Measurements from ENCODE around the gene CREG2. TPM values are rescaled to one million over a fixed set of nuclear protein-coding genes. Genes with fewer than 3 reads are reported as not detected.
A peak's percentile ranks its signal among the peaks of the same experiment; 100 is the strongest.

Gene CREG2
- polyA plus RNA-seq, 1 experiment = not detected

DNA sequence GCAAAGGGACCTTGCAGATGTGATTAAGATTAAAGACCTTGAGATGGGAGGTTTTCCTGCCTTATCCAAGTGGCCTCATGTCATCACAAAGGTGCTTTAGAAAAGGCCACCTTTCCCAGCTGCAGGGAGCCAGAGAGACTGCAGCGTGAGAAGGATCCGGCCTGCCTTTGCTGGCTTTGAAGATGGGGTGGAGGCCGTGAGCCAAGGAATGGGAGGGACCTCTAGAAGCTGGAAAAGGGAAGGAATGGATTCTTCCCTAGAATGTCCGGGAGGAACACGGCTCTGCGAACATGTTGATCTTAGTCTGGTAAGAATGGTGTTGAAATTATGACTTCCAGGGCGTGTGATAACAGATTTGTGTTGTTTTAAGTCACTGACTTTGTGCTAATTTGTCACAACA, 39.9 kb upstream of the CREG2 start:
- ChIA-PET POLR2A (no interaction called here), CTCF (interaction anchor here (1.9 kb wide), 1 partner anchor 9 kb away, joined by 6 read pairs; no protein-coding TSS in a partner anchor)
- no peaks in the 10 kb centered on the region for H3K36me3 ChIP-seq (ENCODE audit: control insufficient read depth, insufficient read depth, low read length)
- H3K27me3 ChIP-seq (ENCODE audit: control insufficient read depth, insufficient read depth, low read length) = no peaks in the 10 kb centered on the region
- no peak for DNase-seq (ENCODE audit: low read depth)
- TF ChIP-seq, protein P1, sequence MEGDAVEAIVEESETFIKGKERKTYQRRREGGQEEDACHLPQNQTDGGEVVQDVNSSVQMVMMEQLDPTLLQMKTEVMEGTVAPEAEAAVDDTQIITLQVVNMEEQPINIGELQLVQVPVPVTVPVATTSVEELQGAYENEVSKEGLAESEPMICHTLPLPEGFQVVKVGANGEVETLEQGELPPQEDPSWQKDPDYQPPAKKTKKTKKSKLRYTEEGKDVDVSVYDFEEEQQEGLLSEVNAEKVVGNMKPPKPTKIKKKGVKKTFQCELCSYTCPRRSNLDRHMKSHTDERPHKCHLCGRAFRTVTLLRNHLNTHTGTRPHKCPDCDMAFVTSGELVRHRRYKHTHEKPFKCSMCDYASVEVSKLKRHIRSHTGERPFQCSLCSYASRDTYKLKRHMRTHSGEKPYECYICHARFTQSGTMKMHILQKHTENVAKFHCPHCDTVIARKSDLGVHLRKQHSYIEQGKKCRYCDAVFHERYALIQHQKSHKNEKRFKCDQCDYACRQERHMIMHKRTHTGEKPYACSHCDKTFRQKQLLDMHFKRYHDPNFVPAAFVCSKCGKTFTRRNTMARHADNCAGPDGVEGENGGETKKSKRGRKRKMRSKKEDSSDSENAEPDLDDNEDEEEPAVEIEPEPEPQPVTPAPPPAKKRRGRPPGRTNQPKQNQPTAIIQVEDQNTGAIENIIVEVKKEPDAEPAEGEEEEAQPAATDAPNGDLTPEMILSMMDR (IDR thresholded peaks at IDR 0.05; ENCODE audit: insufficient read depth, low read depth, low read length) = no peak
- H3K4me3 ChIP-seq (ENCODE audit: low read depth, low read length) = no peak overlapping the region

DNA sequence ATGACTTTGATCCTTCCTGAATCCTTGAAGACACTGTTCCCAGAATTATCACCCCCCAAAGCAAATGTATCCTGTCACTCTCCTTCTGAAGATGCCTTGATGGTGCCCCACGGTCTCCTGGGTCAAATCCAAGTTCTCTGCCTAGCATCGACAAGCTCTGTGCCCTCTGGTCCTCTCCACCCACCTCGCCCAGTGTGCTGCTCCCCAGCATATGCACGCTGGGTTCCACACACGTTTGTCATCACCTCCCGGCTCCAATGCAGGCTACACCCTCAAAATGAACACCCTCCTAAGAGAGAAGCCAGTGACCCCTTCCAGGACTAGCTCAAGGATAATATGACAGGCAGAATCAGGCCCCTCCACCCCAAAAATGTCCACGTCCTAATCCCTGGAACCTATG, 39.5 kb upstream of the CREG2 start:
- H3K36me3 ChIP-seq (ENCODE audit: control insufficient read depth, insufficient read depth, low read length) = no peaks in the 10 kb centered on the region
- TF ChIP-seq, protein P1 (IDR thresholded peaks at IDR 0.05; ENCODE audit: insufficient read depth, low read depth, low read length) = no peak
- ChIA-PET POLR2A (no interaction called here), CTCF (interaction anchor here (0.6 to 1.9 kb wide), 2 partner anchors 8 to 583 kb away, joined by 3 to 6 read pairs; no protein-coding TSS in a partner anchor)
- DNase-seq (ENCODE audit: low read depth) = no peak
- H3K4me3 ChIP-seq (ENCODE audit: low read depth, low read length) = no peak overlapping the region
- no peaks in the 10 kb centered on the region for H3K27me3 ChIP-seq (ENCODE audit: control insufficient read depth, insufficient read depth, low read length)

DNA sequence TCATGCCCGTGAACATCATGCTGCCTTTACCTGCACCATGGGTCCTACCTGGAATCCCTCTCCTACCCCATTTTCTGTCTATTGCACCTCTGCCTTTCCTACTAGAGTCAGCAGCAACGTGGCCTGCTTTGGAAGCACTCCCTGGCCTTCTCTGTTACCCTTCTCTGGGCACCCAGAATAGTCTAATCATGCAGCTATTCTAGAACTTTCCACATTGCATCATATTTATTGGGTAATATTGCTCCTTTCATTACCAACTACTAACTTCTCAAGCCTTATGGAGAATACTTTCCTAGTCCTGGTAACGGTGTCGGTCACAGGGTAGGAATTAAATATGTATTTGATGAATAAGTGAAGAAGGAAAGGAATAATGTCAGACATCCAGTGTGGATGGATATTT, 33.3 kb upstream of the CREG2 start:
- TF ChIP-seq, protein P1 (IDR thresholded peaks at IDR 0.05; ENCODE audit: insufficient read depth, low read depth, low read length) = no peak
- no peaks in the 10 kb centered on the region for H3K27me3 ChIP-seq (ENCODE audit: control insufficient read depth, insufficient read depth, low read length)
- H3K36me3 ChIP-seq (ENCODE audit: control insufficient read depth, insufficient read depth, low read length) = no peaks in the 10 kb centered on the region
- CTCF ChIA-PET = interaction anchor here (1.0 to 4.8 kb wide), 4 partner anchors 10 to 411 kb away, joined by 3 to 38 read pairs (median 8); no protein-coding TSS in a partner anchor
- no peak for DNase-seq (ENCODE audit: low read depth)
- no peak overlapping the region for H3K4me3 ChIP-seq (ENCODE audit: low read depth, low read length)
- POLR2A ChIA-PET = interaction anchor here (0.7 kb wide), 1 partner anchor 99 kb away, joined by 3 read pairs; no protein-coding TSS in a partner anchor

DNA sequence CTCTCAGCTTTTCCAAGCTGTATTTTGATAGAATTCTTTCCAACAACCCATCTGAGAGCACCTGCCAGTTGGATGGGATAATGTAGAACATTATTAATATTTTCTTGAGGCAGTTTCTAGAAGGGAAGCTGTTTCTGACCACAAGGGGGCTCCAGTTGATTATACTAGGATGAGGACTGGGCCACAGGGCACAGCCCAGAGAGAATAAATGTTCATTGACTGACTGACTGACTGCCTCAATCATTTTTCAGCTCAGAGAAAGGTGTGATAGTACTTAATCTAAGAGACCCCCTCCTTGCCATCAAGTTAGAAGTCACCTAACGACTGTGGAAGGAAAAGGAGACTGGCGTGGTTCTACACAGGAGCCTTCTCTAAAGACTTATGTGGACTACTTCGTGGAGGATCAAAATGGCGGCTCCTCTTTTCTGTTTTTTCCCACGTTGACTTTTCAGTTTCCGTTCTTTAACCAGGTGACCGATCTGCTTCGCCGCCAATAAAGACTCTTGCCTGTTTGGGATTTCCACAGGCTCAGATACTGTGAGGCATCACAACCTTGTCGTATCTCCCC, 31.9 kb upstream of the CREG2 start:
- Histone ChIP-seq H3K36me3 (ENCODE audit: control insufficient read depth, insufficient read depth, low read length) (no peaks in the 10 kb centered on the region), H3K4me3 (ENCODE audit: low read depth, low read length) (no peak overlapping the region), H3K27me3 (ENCODE audit: control insufficient read depth, insufficient read depth, low read length) (no peaks in the 10 kb centered on the region)
- TF ChIP-seq, protein P1 (IDR thresholded peaks at IDR 0.05; ENCODE audit: insufficient read depth, low read depth, low read length) = peak; percentile 78
- ChIA-PET POLR2A (no interaction called here), CTCF (interaction anchor here (0.7 to 4.8 kb wide), 32 partner anchors 8 to 822 kb away, joined by 3 to 45 read pairs (median 4); no protein-coding TSS in a partner anchor)
- no peak for DNase-seq (ENCODE audit: low read depth)

DNA sequence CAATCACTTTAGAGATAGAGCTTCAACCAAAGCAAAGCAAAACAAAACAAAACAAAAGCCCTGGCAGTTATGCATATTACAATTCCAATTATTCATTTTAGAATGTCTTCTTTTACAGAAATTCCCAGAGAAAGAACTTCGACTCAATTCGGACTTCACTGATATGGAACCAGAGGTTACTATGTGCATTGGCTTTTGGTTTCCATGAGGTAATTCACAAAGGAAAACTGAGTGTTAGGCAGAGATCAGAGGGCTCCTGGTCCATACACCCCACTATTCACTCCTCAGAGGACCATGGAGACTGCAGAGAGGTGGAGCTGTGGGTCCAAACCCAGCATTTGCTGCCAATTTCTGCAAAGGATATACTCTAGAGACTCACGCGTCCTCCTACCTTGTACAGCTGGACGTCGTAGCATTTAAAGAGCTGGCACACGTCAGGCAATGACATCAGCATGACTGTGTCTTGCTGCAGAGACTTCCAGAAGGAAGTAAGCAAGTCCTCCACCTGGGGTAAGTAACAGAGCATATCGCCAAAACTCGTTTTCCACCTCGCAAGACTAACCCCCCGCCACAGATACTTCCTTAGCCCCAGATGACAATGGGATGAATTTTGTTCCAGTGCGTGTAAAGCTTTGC, 31.3 kb upstream of the CREG2 start:
- ChIA-PET CTCF (interaction anchor here (0.6 to 4.8 kb wide), 33 partner anchors 8 to 822 kb away, joined by 3 to 45 read pairs (median 4); no protein-coding TSS in a partner anchor), POLR2A (no interaction called here)
- TF ChIP-seq, protein P1 (IDR thresholded peaks at IDR 0.05; ENCODE audit: insufficient read depth, low read depth, low read length) = no peak

More for the DNA sequence above, 31.3 kb upstream of the CREG2 start:
- Histone ChIP-seq H3K36me3 (ENCODE audit: control insufficient read depth, insufficient read depth, low read length) (no peaks in the 10 kb centered on the region), H3K27me3 (ENCODE audit: control insufficient read depth, insufficient read depth, low read length) (no peaks in the 10 kb centered on the region), H3K4me3 (ENCODE audit: low read depth, low read length) (no peak overlapping the region)
- no peak for DNase-seq (ENCODE audit: low read depth)

All from BJ (cell line).